22Rv1 (cell line): ENCODE data around the gene LCN1.

ENCODE experiments used
- CTCF ChIP-seq: fragments of 450-650 bp; IDR thresholded peaks from 2 replicates; pipeline ENCODE4 v1.5.1; 2017; ENCODE audit warnings: mild to moderate bottlenecking
- ZFX ChIP-seq: fragments of 450-650 bp; IDR thresholded peaks from 2 replicates; pipeline ENCODE4 v1.6.1; 2017; ENCODE audit warnings: antibody characterized with exemption, borderline replicate concordance

DNA sequence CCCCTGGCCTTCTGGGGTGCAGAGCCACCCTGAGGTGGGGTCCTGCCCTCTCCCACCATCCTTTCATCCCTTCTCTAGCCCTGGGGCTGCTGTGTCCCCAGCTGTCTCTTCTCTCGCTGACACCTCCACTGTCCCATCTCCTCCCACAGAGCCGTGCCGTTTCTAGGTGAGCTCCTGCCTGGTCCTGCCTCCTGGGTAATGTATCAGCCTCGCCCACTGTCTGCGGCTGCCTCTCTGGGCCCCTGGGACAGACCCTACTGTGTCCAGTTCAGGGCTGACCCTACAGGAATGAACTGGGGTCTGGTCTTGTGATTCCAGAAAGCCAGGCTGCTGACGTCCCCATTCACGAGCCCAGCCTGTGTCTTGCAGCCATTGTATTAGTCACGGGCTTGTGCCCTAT, 44.4 kb downstream of the LCN1 start:
- TF ChIP-seq CTCF (no peak), ZFX (no peak)
